GM13977 (cell line): ENCODE measurements around the gene KLK7.

Source experiments
- DNase-seq: peaks from one replicate; pipeline ENCODE4 v3.0.0; 2012; ENCODE audit warnings: low spot score
- in situ Hi-C: fragments of 300-500 bp; cut with MboI; formaldehyde crosslinking; loops from one replicate; pipeline ENCODE4 v1.12.0; 2022; ENCODE audit warnings: low sequenced_read_pairs, low pct_unique_long_range_greater_than_20kb, mixed read lengths, inconsistent platforms; ENCODE audit not compliant: unreplicated experiment
- TF ChIP-seq, protein P1 (sequence below): IDR thresholded peaks from 2 replicates; pipeline ENCODE4 v1.5.1; 2012; ENCODE audit warnings: mild to moderate bottlenecking, control low read depth; ENCODE audit not compliant: insufficient read depth; ENCODE audit errors: extremely low read depth, missing control alignments

Gene KLK7

DNA sequence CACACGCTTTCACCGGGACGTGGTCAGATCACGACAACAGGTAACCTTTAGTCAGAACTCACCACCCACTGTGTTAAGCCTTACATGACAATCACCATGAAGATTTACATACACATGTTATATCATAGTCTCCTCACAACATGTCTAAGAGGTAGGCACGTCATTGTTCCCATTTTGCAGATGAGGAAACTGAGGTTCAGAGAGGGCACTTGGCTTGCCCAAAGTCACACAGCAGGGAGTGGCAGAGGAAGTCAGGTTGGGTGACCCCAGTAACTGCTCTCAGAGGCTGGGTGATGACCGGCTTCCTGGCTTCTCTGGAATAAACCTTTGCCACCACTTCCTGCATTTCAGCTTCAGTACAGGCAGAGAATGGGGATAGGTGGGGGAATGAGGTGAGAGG is 30.5 kb upstream of the KLK7 start:
- TF ChIP-seq, protein P1, sequence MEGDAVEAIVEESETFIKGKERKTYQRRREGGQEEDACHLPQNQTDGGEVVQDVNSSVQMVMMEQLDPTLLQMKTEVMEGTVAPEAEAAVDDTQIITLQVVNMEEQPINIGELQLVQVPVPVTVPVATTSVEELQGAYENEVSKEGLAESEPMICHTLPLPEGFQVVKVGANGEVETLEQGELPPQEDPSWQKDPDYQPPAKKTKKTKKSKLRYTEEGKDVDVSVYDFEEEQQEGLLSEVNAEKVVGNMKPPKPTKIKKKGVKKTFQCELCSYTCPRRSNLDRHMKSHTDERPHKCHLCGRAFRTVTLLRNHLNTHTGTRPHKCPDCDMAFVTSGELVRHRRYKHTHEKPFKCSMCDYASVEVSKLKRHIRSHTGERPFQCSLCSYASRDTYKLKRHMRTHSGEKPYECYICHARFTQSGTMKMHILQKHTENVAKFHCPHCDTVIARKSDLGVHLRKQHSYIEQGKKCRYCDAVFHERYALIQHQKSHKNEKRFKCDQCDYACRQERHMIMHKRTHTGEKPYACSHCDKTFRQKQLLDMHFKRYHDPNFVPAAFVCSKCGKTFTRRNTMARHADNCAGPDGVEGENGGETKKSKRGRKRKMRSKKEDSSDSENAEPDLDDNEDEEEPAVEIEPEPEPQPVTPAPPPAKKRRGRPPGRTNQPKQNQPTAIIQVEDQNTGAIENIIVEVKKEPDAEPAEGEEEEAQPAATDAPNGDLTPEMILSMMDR = no peak
- no peak for DNase-seq
- in situ Hi-C loops = no loop called here

DNA sequence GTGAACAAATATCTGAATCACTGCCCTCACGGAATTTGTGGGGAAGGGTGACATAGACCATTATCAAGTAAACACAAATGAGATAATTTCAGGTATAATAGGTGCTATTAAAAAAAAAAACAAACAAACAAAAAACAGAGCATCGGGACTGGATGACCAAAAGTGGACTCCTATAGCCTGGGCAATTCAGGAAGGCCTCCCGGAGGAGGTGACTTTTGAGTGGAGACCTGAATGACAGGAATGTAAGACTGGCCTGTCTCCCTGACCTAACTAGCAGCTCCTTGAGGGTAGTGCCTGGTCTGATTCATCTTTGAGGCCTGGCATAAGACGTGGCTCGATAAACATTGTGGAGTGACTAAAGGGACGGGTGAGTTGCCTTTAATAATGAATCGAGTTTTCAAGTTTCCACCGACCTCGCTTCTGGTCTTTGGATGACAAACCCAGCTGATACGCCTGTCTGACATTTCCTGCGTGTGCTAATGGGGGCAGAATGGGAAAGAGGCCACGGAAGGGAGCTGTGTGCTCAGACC is 29.0 kb upstream of the KLK7 start:
- DNase-seq = no peak
- in situ Hi-C loops = no loop called here
- TF ChIP-seq, protein P1 = no peak

DNA sequence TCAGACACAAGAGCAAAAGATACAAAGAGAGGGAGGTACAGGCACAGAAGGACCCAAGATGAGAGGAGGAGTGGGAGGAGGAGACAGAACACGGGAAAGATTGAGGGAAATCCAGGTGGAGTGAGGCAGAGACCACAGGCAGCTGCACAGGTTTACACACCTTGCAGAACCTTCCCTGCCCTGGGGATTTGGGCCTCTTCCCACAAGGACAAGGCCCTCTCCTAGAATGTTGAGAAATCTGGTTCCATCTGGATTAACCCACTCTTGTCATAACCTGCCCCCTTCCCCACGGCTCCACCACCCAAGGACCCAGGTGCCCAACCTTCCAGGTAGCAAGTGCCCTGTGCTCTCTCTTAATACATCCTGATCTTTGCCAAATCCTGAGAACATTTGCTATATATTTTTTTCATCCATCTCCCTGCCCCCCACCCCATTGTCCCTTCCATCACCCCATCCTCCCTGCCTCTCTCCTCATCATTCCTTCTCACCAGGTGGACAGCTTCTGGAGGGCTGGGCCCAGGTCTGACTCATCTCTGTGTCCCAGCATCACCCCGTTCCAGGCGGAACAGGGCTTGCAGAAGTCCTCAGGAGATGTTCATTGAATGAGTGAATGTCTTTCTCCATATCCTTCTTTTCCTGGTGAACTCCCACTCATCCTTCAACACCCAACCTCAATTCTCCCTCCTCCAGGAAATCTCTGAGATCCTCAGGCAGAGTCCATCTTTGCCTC is 26.5 kb upstream of the KLK7 start:
- TF ChIP-seq, protein P1 = no peak
- in situ Hi-C loops = no loop called here
- DNase-seq = no peak

DNA sequence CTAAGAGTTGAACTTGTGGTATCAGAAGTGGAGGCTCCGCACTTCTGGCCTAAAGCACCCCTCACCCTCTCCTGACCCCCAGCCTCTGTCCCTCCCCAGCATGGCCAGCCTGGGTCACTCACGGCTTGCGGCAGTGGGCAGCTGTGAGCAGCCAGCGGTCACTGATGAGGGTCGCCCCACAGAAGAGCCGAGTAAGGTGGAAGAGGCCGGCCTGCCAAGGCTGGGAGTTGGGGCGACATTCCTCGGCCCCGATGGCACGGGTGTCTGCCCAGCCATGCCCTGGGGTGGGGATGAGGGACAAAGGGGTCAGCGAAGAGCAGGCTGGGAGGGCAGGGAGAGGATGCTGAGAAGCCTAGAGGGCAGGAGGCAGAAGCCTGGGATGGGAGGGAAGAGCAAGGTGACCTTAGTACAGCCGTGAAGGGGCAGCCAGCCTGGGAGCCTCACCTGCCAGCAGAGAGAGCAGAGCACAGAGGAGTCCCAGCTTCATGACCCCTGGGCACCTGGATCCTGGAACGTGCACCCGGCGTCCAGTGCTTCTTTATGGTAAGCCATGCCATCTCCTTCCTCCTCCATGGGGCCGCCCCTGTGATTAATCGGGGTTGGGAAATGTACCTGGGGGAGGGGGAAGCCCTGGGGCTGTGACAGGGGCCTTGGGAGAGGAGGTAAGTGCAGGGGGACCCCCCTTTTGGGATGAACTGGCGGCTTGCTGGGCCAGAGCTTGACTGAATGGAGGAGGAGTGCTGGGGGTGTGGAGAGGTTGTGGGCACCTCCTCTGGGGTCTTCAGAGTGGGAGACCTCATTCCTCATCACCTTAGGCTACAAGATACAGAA is 25.6 kb upstream of the KLK7 start:
- in situ Hi-C loops = no loop called here
- TF ChIP-seq, protein P1 = no peak
- DNase-seq = no peak

DNA sequence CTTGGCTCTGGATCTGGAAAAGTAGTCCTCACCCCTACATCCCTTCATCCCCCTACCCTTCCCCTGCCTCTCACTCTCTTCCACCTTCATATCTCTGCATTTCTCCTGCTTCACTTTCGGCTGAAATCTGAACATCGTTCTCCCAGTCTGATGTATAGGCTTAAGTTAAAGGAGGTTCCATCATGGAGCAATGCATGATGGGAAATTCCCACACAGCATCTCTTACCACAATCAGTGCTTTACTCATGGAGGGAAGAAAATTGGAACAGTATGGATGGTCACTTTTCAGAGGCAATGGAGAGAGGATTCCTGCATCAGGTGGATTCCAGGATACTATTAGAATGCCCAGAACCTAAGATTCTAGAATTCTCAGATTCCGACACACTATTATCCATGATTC is 23.8 kb upstream of the KLK7 start:
- in situ Hi-C loops = no loop called here
- TF ChIP-seq, protein P1 = no peak
- no peak for DNase-seq

DNA sequence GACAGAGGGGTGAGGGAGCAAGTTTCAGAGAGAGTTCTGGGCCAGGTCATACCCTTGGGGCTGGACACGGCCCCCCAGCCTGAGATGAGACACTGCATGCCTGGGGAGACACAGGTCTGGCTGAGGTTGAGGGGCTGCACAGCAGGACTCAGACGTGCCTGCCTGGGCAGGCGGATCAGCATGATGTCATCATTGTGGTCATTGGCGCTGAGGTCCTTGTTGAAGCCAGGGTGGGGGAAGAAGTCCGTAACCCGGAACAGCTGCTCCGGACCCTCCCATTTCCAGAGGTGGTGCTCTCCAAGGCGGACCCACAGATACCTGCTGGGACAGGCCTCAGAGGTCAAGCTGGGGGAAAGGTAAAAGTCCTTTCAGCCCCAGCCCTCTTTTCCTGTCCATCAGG is 22.7 kb upstream of the KLK7 start:
- DNase-seq = no peak
- TF ChIP-seq, protein P1 = no peak
- in situ Hi-C loops = no loop called here
